ENCODE data around the gene AGAP5.

The AGAP5 gene

DNA sequence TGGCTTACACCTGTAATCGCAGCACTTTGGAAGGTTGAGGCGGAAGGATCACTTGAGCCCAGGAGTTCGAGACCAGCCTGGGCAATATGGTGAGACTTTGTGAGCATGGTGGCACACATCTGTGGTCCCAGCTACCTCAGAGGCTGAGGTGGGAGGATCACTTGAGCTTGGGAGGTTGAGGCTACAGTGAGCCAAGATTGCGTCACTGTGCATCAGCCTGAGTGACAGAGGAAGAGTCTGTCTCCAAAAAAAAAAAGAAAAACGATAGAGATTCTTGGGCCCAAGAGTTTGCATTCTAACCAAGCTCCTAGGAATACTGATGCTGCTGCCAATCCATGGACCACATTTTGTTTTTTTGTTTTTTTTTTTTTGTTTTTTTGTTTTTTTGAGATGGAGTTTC is 68.7 kb downstream of the AGAP5 start:
- H3K27me3 ChIP-seq, result no peaks in the 10 kb centered on the region
- H3K4me1 ChIP-seq (ENCODE audit: control insufficient read depth in 1 of 2, insufficient read depth in 1 of 2, low read depth in 1 of 2, low read length in 1 of 2), result peaks cover 15 to 16% of the 10 kb centered on the region in 2 experiments
- no peak overlapping the region for H3K4me3 ChIP-seq (ENCODE audit: low read depth in 1 of 2, low read length in 1 of 2)
- TF ChIP-seq, protein P1, sequence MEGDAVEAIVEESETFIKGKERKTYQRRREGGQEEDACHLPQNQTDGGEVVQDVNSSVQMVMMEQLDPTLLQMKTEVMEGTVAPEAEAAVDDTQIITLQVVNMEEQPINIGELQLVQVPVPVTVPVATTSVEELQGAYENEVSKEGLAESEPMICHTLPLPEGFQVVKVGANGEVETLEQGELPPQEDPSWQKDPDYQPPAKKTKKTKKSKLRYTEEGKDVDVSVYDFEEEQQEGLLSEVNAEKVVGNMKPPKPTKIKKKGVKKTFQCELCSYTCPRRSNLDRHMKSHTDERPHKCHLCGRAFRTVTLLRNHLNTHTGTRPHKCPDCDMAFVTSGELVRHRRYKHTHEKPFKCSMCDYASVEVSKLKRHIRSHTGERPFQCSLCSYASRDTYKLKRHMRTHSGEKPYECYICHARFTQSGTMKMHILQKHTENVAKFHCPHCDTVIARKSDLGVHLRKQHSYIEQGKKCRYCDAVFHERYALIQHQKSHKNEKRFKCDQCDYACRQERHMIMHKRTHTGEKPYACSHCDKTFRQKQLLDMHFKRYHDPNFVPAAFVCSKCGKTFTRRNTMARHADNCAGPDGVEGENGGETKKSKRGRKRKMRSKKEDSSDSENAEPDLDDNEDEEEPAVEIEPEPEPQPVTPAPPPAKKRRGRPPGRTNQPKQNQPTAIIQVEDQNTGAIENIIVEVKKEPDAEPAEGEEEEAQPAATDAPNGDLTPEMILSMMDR (IDR thresholded peaks at IDR 0.05), result no peak
- no peak overlapping the region for H3K27ac ChIP-seq
- H3K36me3 ChIP-seq, result no peaks in the 10 kb centered on the region
- no peaks in the 10 kb centered on the region for H3K9me3 ChIP-seq

DNA sequence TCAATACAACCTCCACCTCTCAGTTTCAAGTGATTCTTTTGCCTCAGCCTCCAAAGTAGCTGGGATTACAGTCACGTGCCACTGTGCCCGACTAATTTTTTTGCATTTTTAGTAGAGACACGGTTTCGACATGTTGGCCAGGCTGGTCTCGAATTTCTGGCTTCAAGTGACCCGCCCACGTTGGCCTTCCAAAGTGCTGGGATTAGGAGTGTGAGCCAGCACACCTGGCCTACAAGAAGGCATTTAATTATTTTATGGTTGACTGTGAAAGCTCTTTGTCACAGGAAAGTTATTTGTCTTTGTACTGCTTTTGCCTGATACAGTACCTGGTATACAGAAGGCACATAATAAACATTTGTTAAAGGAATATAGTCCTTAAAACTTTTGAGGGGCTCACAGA is 69.5 kb downstream of the AGAP5 start:
- Histone ChIP-seq H3K27ac (no peak overlapping the region), H3K9me3 (no peaks in the 10 kb centered on the region), H3K4me3 (ENCODE audit: low read depth in 1 of 2, low read length in 1 of 2) (no peak overlapping the region), H3K36me3 (no peaks in the 10 kb centered on the region), H3K27me3 (no peaks in the 10 kb centered on the region), H3K4me1 (ENCODE audit: control insufficient read depth in 1 of 2, insufficient read depth in 1 of 2, low read depth in 1 of 2, low read length in 1 of 2) (peaks cover 15 to 16% of the 10 kb centered on the region in 2 experiments)
- TF ChIP-seq, protein P1 (IDR thresholded peaks at IDR 0.05), result no peak

DNA sequence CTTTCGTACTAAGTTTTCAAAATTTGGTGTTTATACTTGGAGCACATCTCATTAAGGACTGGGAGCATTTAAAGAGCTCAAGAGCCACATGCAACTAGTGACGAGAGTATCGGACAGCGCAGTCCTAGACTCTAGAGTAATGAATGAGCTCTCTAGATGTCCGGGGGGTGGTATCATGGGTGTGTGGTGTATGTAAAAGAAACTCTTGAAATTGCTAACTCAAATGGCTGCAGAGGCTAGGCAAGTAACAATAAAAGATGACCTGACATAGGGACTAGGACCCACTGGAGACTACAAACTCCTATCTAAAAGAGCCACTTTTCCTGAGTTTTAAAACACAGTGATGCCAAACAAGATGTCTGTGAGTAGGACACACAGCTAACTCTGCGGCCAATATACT is 70.6 kb downstream of the AGAP5 start:
- Histone ChIP-seq H3K36me3 (no peaks in the 10 kb centered on the region), H3K27ac (no peak overlapping the region), H3K4me1 (ENCODE audit: control insufficient read depth in 1 of 2, insufficient read depth in 1 of 2, low read depth in 1 of 2, low read length in 1 of 2) (peaks cover 15 to 16% of the 10 kb centered on the region in 2 experiments), H3K27me3 (no peaks in the 10 kb centered on the region), H3K4me3 (ENCODE audit: low read depth in 1 of 2, low read length in 1 of 2) (no peak overlapping the region), H3K9me3 (no peaks in the 10 kb centered on the region)
- TF ChIP-seq, protein P1 (IDR thresholded peaks at IDR 0.05), result no peak

DNA sequence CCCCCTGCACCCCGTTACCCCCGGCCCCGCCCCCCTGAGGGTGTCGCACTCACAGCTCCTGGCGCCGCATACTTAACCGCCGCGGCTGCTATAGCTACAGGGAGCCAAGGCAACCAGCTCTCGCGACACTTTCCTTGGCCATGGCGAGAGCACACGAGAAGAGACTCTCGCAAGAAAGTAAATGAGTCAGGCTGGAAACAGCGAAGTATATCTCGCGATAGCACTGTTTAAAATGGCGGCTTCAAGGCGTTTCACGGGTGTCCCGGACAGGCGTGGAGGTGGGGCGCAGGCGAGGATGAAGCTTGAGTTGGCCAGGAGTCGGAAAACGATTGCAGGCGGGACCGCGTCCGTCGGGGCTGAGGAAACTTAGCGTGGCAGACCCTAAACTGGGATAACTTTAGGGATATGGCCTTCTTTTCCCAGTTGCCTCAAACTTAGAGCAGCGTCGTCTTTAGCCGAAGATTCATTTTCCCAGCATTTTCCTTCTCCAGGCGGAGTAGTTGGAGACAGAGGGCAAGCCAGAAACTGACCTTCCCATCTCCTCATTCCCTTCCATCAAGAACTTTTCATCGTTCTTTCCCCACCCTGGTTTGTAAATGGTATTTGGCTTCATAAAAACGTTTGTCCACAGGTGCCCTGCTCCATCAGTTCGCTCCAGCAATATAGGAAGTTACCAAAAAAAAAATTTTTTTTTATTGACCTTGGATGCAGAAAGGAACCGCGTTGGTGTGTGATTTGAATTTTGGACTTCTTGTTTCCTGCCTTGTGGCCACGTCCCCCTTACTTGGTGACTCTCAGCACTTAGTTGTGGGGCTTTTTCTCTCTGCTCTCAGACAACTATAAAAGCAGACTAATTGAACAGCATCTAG is 71.8 kb downstream of the AGAP5 start:
- Histone ChIP-seq H3K4me1 (ENCODE audit: control insufficient read depth in 1 of 2, insufficient read depth in 1 of 2, low read depth in 1 of 2, low read length in 1 of 2) (peaks cover 15 to 16% of the 10 kb centered on the region in 2 experiments), H3K9me3 (no peaks in the 10 kb centered on the region), H3K27me3 (no peaks in the 10 kb centered on the region), H3K36me3 (no peaks in the 10 kb centered on the region), H3K4me3 (ENCODE audit: low read depth in 1 of 2, low read length in 1 of 2) (peak overlapping the region; percentile 67 to 74), H3K27ac (peak overlapping the region; percentile 49)
- TF ChIP-seq, protein P1 (IDR thresholded peaks at IDR 0.05), result no peak

DNA sequence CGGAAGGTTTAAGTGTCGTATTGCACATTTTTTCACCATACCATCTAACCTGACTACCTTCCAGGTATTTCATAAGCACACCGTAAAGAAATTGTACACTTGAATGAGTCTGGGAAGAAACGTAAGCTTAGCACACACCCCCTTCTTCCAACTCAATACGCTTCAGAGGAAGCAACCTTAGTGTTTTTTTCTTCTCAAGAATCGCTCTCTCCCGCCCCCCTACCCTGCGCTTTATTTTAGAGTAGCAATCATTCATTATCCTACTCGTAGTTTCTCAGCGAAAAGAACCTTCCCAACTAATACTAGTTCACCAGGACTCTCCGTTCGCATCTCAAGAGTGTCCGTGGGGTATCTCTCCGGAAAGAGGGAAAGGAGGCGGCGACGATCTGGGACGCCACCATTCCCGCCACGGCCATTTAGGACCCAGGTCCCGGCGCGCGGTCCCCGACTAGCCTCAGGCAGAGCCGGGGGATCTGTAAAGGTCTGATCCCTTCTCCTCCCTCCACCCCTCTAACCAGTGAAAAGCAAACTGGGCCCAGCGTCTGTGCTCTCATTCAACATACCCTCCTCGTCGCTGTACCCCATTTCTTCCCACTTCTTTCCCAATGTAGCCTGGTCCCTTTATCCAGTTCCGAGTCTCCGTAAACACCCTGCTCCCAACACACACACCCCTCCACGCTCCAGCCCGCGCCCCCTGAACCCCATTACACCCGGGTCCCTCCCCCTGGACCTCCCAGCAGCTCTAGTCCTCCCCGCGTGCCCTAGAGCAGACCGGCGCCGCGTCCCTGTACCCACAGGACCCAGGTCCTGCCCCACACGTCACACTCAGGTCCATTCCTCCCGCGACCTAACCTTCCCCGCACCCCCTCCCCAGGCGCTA is 72.7 kb downstream of the AGAP5 start:
- Histone ChIP-seq H3K4me1 (ENCODE audit: control insufficient read depth in 1 of 2, insufficient read depth in 1 of 2, low read depth in 1 of 2, low read length in 1 of 2) (peaks cover 15 to 16% of the 10 kb centered on the region in 2 experiments), H3K27ac (peak overlapping the region; percentile 49), H3K36me3 (no peaks in the 10 kb centered on the region), H3K4me3 (ENCODE audit: low read depth in 1 of 2, low read length in 1 of 2) (peak overlapping the region; percentile 67 to 74), H3K9me3 (no peaks in the 10 kb centered on the region), H3K27me3 (no peaks in the 10 kb centered on the region)
- TF ChIP-seq, protein P1 (IDR thresholded peaks at IDR 0.05), result no peak
